Left cardiac atrium (tissue), 4 donors: Measurements from ENCODE around the gene SETD7. TPM values are rescaled to one million over a fixed set of nuclear protein-coding genes. Genes with fewer than 3 reads are reported as not detected.

ENCODE experiments used
- ATAC-seq, 2 donors: fragments of 200-7000 bp; cut with Tn5 transposase; one replicate each; pipeline ENCODE4 v1.9.1; 2020; ENCODE audit warnings: mild to moderate bottlenecking in 2 of 2, moderate library complexity in 2 of 2
- DNase-seq: peaks from one replicate; pipeline ENCODE4 v3.0.0-alpha.2; 2020
- intact Hi-C, 2 donors: fragments of 100-400 bp; cut with DNase I; formaldehyde crosslinking; loops; one replicate each; pipeline versions ENCODE4 v1.14.1 to v1.15.1; 2022 to 2023
- total RNA-seq, 2 donors: library from RNA; stranded (reverse); fragmentation: NEBNext Ultra II Directional; extraction: Animal tissue kit (Norgen Biotek cat#: 25700); gene quantifications; one replicate each; pipeline ENCODE4 v1.2.1, GENCODE V29; 2021
- donor health status: DM: no; HTN: yes; CAD: no.
- donor health status: DM: no; HTN: yes; CAD: no; lungs with severe emphysema.
- donor health status: DM: yes; HTN: yes; CAD: no.
- donor health status: Dilated cardiomyopathy.

SETD7 gene
- total RNA-seq, 2 donors from 2014 or later, result 51.6 to 52.1 TPM

DNA sequence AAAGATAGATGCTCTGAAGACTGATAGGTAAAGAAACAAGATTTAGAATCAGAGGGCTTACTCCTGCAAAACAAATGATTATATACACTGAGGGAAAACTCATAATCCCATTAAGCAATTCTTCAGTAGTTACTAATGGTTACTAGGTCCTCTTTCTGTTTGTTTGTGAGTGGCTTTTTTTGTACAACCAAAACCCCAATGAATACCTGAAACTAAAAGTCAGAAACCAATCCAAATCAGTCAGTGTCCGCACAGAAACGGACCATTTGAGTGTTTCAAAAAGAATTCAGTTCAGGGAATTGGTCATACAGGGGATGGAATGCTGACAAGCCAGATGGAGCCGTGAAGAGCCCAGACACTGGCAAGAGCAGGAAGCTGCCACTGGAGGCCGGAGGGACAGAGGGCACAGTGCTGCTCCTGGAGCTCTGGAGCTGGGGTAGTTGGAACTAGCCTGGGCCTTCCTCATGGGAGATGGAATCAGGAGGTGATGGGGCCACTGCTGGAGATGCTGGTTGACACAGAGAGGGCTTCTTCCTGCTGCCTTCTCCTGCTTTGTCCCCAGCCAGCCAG is 31.9 kb downstream of the SETD7 start:
- ATAC-seq (no peak), DNase-seq (no peak)
- intact Hi-C loops, result no loop called here

DNA sequence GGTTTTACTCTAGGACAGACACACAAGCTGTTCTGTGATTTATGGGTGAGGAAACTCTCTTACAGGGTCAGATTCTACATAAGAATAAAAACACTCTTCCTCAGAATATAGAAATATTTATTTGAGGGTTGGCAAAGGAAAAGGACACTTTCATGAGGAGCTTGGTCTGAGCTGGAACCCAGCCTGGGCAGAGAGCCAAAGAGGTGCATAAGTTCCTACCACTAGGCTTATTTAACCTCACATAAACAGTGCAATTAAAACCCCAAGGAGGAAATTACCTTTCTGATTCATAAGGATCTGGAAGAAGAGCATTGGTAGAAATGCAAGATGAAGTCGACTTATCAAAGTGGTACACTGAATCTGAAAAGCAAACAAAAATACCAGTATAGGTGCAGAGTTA is 32.9 kb downstream of the SETD7 start:
- DNase-seq (no peak), ATAC-seq (no peak)
- intact Hi-C loops, result no loop called here

DNA sequence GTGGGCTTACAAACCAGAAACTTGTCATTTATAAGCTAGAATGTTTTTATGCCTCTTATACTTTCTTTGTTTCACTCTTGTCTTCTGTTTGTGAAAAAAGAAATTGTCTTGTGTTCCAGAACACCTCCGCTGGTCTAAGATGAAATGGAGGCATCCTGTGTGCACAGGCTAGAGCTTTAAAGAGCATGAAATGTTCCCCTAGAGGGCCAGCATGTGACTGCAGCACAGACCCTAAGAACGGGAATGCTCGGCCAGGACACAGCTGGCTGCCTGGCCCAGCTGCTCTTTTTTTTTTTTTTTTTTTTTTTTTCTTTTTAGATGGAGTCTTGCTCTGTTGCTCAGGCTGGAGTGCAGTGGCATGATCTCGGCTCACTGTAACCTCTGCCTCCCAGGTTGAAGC is 33.6 kb downstream of the SETD7 start:
- ATAC-seq (peak in 1 of 2 donors; percentile 73), DNase-seq (no peak)
- intact Hi-C loops, result no loop called here

- DNase-seq (no peak), ATAC-seq (no peak)
- intact Hi-C loops, result no loop called here
Observed at GRCh38 chr4:139521754-139522401, 34.1 kb downstream of the SETD7 start.

DNA sequence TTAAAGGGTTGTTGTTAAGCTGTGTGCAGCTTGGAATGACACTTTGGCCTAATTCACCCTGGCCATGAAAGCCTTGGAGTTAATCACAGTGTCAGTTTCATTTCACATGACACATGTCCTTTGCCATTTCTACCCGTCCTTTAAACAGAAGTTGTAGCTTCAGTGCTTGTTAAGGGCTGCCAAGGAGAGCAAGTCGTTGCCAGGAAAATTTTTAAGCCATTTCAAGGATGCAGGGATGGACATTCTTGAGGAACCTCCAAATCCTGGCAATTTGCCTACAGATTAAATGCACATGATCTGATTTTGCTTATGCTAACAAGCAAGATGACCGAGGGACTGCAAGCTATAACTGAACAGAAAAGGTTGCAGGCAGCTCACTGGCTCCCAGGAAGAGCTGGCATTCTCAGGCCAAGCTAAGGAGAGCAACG is 40.5 kb downstream of the SETD7 start:
- DNase-seq, result no peak
- ATAC-seq, result peak; percentile 48 to 80
- intact Hi-C loops, result no loop called here

- intact Hi-C loops, result no loop called here
- no peak for ATAC-seq
- no peak for DNase-seq
Observed at GRCh38 chr4:139514382-139515059, 41.5 kb downstream of the SETD7 start.

DNA sequence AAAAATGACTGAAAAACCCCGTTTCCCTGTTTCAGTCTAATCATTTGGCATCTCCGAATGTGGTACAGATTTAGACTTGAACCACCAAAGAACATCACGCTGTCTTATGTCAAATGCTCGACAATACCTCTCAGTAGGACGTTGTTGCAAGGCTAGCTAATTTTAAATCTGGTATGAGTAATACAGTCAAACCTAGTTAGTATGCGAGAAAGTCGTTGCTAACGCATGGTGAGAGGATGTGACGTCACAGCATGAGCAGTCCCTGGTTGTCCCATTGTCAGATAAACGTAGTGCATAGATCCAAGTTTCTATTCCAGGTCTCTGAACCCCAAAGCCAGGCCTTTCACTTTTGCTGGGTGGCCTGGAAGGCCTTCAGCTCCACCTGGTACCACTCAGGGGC is 44.7 kb downstream of the SETD7 start:
- no peak for ATAC-seq
- intact Hi-C loops, result no loop called here
- no peak for DNase-seq

GRCh38 chr4:139509727-139510410 is 46.1 kb downstream of the SETD7 start:
- ATAC-seq (peak; percentile 64 to 66), DNase-seq (no peak)
- intact Hi-C loops, result loop anchor here in 1 of 2 donors (10.0 kb wide), 1 partner anchor 125 kb away; no protein-coding TSS in a partner anchor

GRCh38 chr4:139508581-139509237 is 47.3 kb downstream of the SETD7 start:
- DNase-seq, result no peak
- intact Hi-C loops, result loop anchor here in 1 of 2 donors (10.0 kb wide), 1 partner anchor 126 kb away; no protein-coding TSS in a partner anchor
- ATAC-seq, result no peak

GRCh38 chr4:139506774-139507173 is 49.2 kb downstream of the SETD7 start:
- no peak for DNase-seq
- intact Hi-C loops, result loop anchor here in 1 of 2 donors (10.0 kb wide), 1 partner anchor 128 kb away; no protein-coding TSS in a partner anchor
- no peak for ATAC-seq

DNA sequence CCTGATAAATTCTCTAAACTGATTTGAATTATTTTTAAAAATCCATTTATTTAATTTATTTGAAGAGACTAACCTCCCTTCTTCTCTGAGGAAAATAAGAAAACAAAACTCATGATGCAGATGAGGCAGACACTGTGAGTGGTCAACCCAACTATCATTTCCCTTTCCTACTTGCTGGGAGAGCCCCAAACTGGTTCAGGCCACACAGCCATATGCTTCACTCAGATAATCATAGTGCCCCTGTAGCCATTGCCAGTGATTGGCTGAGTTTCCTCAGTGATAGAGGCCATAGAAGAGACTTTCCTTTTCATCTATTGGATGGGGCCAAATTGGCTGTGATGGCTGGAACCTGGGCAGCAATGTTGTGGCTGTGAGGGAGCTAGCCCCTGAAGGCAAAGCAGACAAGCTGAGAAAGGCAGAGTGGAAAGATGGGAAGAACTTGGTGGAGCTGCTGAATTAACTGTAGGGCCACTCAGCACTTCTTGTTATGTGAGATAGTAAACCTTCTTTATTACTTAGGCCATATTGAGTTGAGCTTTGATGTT is 52.3 kb downstream of the SETD7 start:
- DNase-seq, result no peak
- intact Hi-C loops, result loop anchor here in 1 of 2 donors (10.0 kb wide), 1 partner anchor 131 kb away; no protein-coding TSS in a partner anchor
- no peak for ATAC-seq

DNA sequence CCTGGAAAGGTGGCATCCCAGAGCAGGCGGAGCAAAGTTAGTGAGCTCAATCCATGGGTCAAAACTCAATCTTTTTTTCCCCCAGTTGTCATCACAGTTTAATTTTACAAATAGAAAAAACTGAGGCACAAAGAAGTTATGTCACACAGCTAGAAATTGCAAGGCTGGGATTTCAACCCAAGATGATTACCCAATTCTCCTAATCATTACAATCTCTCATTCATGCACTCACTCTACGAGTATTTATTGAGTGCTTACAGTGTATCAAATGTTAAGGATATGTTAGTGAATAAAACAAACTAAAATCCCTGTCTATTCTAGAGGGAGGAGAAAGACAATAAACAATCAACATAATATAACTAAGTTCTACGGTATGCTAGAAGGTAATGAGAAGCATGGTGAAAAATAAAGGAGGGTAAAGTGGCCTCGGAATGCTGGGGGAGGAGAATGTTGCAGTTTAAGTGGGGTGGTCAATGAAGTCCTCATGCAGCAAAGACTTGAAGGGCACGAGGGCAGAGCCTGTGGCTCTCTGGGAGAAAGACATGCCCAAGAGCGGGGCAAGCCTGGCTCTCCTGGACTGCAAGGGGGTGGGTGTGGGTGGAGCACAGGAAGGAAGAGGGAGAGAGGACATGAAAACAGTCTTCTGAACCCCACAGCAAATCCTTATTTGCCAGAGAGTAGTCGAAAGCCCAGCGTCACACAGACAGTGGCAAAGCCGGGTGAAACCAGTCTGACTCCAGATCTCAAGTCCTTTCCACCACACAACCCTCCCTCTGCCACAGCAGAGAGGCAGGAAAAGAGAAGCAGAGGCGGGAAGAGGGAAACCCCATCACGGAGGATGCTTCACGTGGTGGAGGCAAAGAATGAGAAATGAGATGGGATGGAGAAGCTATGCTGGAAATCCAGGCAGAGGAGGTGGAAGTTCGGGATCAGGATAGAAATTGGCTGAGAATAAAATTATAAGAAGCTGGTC is 53.8 kb downstream of the SETD7 start:
- intact Hi-C loops, result loop anchor here in 1 of 2 donors (10.0 kb wide), 1 partner anchor 133 kb away; no protein-coding TSS in a partner anchor
- no peak for ATAC-seq

GRCh38 chr4:139501527-139501926 is 54.5 kb downstream of the SETD7 start:
- DNase-seq (no peak), ATAC-seq (no peak)
- intact Hi-C loops, result loop anchor here in 1 of 2 donors (10.0 kb wide), 1 partner anchor 133 kb away; no protein-coding TSS in a partner anchor

More for the DNA sequence above, 53.8 kb downstream of the SETD7 start:
- no peak for DNase-seq

GRCh38 chr4:139501117-139501516 is 54.9 kb downstream of the SETD7 start:
- DNase-seq (no peak), ATAC-seq (no peak)
- intact Hi-C loops, result loop anchor here in 1 of 2 donors (10.0 kb wide), 1 partner anchor 134 kb away; no protein-coding TSS in a partner anchor

GRCh38 chr4:139499186-139499585 is 56.8 kb downstream of the SETD7 start:
- ATAC-seq (no peak), DNase-seq (no peak)
- intact Hi-C loops, result no loop called here

DNA sequence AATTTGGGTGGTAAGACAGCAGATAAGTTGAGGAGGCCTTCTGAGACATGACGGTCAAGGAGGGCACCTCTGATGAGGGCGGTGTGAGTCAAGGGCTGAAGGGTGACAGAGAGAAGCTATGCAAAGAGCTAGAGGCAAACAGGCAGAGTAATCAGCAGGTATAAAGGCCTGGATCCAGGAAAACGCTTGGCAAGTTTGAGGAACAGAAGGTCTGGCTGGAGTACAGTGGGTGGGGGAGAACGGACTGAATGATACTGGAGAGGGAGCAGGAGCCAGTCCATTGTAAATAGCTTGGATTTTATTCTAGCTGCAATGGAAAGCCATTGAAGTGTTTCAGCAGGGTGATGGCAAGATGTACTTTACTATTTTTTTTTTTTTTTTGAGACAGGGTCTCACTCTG is 62.8 kb downstream of the SETD7 start:
- DNase-seq (no peak), ATAC-seq (no peak)
- intact Hi-C loops, result no loop called here

- intact Hi-C loops, result no loop called here
- no peak for DNase-seq
- ATAC-seq, result no peak
Observed at GRCh38 chr4:139492429-139492828, 63.6 kb downstream of the SETD7 start.

DNA sequence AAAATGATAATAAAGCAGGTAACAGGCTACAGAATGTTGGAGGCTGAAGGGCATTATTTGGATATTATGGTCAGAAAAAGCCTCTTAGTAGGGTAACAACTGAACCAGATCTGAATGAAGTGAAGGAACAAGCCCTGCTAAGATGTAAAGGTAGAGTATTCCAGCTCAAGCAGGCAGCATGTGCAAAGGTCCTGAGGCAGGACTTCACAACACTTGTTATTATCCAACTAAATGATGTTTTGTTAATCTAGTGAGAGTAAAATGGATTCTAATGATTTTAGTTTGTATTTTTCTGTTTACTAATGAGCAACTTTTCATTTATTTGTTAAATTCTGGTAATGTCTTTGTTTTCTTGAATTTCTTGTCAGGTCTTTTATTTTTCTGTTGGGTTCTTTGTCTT is 66.4 kb downstream of the SETD7 start:
- DNase-seq (no peak), ATAC-seq (no peak)
- intact Hi-C loops, result no loop called here
